HFFc6 (cell line): ENCODE measurements around the gene CHSY3. TPM values are rescaled to one million over a fixed set of nuclear protein-coding genes. Genes with fewer than 3 reads are reported as not detected.

Experiments
- DNase-seq: peaks from one replicate; pipeline ENCODE4 v3.0.0-alpha.2; 2018
- H3K27ac Mint-ChIP-seq: 2 replicates; pipeline ENCODE4 v1.8.0; 2020; ENCODE audit warnings: mild to moderate bottlenecking, mixed read lengths
- H3K27me3 Mint-ChIP-seq: 2 replicates; pipeline ENCODE4 v1.8.0; 2021; ENCODE audit warnings: mild to moderate bottlenecking, moderate library complexity, mixed read lengths; ENCODE audit not compliant: insufficient read depth
- H3K36me3 Mint-ChIP-seq: 2 replicates; pipeline ENCODE4 v1.8.0; 2021; ENCODE audit warnings: low read depth, mixed read lengths
- H3K4me1 Mint-ChIP-seq: 2 replicates; pipeline ENCODE4 v1.8.0; 2020; ENCODE audit warnings: low read depth, mixed read lengths
- H3K4me3 Mint-ChIP-seq: 2 replicates; pipeline ENCODE4 v1.8.0; 2020; ENCODE audit warnings: mild to moderate bottlenecking, moderate library complexity, mixed read lengths
- H3K9me3 Mint-ChIP-seq: 2 replicates; pipeline ENCODE4 v1.8.0; 2020; ENCODE audit warnings: mild to moderate bottlenecking, mixed read lengths
- total RNA-seq, 6 experiments: library from RNA; stranded (reverse); fragmentation: NEBNext Ultra II Directional; extraction: Animal tissue kit (Norgen Biotek cat#: 25700); gene quantifications; 2 replicates in 1 of 6; 3 replicates in 5 of 6; pipeline ENCODE4 v1.2.3, GENCODE V29; 2021
- TF ChIP-seq, protein P1 (sequence below): fragments of 200-600 bp; sonication (generic); IDR thresholded peaks from 2 replicates; pipeline ENCODE4 v1.5.0; 2021; ENCODE audit warnings: antibody characterized with exemption, mild to moderate bottlenecking

CHSY3 gene
- total RNA-seq, 6 experiments from 2014 or later: 0.07 to 0.19 (median 0.07) TPM; not detected in 2

- Mint-ChIP-seq H3K9me3 (peaks cover 20% of the 10 kb centered on the region), H3K4me1 (no peaks in the 10 kb centered on the region), H3K27me3 (no peaks in the 10 kb centered on the region), H3K4me3 (no peak overlapping the region), H3K27ac (no peak overlapping the region), H3K36me3 (no peaks in the 10 kb centered on the region)
- TF ChIP-seq, protein P1, sequence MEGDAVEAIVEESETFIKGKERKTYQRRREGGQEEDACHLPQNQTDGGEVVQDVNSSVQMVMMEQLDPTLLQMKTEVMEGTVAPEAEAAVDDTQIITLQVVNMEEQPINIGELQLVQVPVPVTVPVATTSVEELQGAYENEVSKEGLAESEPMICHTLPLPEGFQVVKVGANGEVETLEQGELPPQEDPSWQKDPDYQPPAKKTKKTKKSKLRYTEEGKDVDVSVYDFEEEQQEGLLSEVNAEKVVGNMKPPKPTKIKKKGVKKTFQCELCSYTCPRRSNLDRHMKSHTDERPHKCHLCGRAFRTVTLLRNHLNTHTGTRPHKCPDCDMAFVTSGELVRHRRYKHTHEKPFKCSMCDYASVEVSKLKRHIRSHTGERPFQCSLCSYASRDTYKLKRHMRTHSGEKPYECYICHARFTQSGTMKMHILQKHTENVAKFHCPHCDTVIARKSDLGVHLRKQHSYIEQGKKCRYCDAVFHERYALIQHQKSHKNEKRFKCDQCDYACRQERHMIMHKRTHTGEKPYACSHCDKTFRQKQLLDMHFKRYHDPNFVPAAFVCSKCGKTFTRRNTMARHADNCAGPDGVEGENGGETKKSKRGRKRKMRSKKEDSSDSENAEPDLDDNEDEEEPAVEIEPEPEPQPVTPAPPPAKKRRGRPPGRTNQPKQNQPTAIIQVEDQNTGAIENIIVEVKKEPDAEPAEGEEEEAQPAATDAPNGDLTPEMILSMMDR: no peak
- no peak for DNase-seq
These were observed 73.5 kb downstream of the CHSY3 start for GRCh38 chr5:129977810-129978209.

- no peak overlapping the region for H3K27ac Mint-ChIP-seq
- no peaks in the 10 kb centered on the region for H3K27me3 Mint-ChIP-seq
- TF ChIP-seq, protein P1: no peak
- no peaks in the 10 kb centered on the region for H3K4me1 Mint-ChIP-seq
- no peak for DNase-seq
- no peaks in the 10 kb centered on the region for H3K36me3 Mint-ChIP-seq
- H3K4me3 Mint-ChIP-seq: no peak overlapping the region
- peaks cover 20% of the 10 kb centered on the region for H3K9me3 Mint-ChIP-seq
These were observed 74.0 kb downstream of the CHSY3 start for GRCh38 chr5:129978270-129978669.

DNA sequence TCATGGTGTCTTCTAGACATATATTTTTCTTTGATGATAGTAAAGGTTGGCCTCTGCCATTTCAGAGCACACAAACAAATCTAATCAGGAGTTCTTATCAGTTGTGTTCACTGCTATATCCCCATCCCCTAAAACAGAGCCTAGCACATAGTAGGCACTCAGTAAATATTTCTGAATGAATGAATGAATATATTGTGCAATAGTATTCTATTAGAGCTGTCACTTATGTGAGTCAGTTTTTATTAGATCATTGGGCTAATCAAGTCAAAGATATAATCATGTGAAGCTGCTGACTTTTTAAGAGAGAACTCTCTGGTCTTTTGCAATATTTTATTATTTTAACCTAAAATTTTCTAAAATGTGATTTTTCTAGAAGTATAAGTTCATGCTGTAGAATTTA is 84.2 kb downstream of the CHSY3 start:
- H3K27me3 Mint-ChIP-seq: no peaks in the 10 kb centered on the region
- H3K27ac Mint-ChIP-seq: no peak overlapping the region
- TF ChIP-seq, protein P1: no peak
- no peaks in the 10 kb centered on the region for H3K36me3 Mint-ChIP-seq
- no peak for DNase-seq
- peaks cover 31% of the 10 kb centered on the region for H3K9me3 Mint-ChIP-seq
- no peak overlapping the region for H3K4me3 Mint-ChIP-seq
- H3K4me1 Mint-ChIP-seq: no peaks in the 10 kb centered on the region

- H3K9me3 Mint-ChIP-seq: peaks cover 25% of the 10 kb centered on the region
- DNase-seq: no peak
- H3K4me3 Mint-ChIP-seq: no peak overlapping the region
- no peaks in the 10 kb centered on the region for H3K27me3 Mint-ChIP-seq
- TF ChIP-seq, protein P1: no peak
- no peak overlapping the region for H3K27ac Mint-ChIP-seq
- no peaks in the 10 kb centered on the region for H3K36me3 Mint-ChIP-seq
- no peaks in the 10 kb centered on the region for H3K4me1 Mint-ChIP-seq
These were observed 87.5 kb downstream of the CHSY3 start for GRCh38 chr5:129991780-129992179.

GRCh38 chr5:129996896-129997295 is 92.6 kb downstream of the CHSY3 start:
- H3K4me1 Mint-ChIP-seq: no peaks in the 10 kb centered on the region
- no peaks in the 10 kb centered on the region for H3K36me3 Mint-ChIP-seq
- TF ChIP-seq, protein P1: no peak
- no peak for DNase-seq
- H3K27ac Mint-ChIP-seq: no peak overlapping the region
- no peak overlapping the region for H3K4me3 Mint-ChIP-seq
- H3K9me3 Mint-ChIP-seq: peaks cover 32% of the 10 kb centered on the region
- no peaks in the 10 kb centered on the region for H3K27me3 Mint-ChIP-seq

- Mint-ChIP-seq H3K4me3 (no peak overlapping the region), H3K9me3 (peaks cover 22% of the 10 kb centered on the region), H3K36me3 (no peaks in the 10 kb centered on the region), H3K27ac (no peak overlapping the region), H3K27me3 (no peaks in the 10 kb centered on the region), H3K4me1 (no peaks in the 10 kb centered on the region)
- no peak for DNase-seq
- TF ChIP-seq, protein P1: no peak
These were observed 96.2 kb downstream of the CHSY3 start for GRCh38 chr5:130000460-130000859.
